GM21825 (cell line): ENCODE measurements around the gene C4orf50.

ENCODE experiments used
- ATAC-seq: cut with Tn5 transposase; IDR thresholded peaks from one replicate; pipeline ENCODE4 v1.9.1; 2021; ENCODE audit warnings: mild to moderate bottlenecking, moderate library complexity; ENCODE audit not compliant: unreplicated experiment

Gene C4orf50

DNA sequence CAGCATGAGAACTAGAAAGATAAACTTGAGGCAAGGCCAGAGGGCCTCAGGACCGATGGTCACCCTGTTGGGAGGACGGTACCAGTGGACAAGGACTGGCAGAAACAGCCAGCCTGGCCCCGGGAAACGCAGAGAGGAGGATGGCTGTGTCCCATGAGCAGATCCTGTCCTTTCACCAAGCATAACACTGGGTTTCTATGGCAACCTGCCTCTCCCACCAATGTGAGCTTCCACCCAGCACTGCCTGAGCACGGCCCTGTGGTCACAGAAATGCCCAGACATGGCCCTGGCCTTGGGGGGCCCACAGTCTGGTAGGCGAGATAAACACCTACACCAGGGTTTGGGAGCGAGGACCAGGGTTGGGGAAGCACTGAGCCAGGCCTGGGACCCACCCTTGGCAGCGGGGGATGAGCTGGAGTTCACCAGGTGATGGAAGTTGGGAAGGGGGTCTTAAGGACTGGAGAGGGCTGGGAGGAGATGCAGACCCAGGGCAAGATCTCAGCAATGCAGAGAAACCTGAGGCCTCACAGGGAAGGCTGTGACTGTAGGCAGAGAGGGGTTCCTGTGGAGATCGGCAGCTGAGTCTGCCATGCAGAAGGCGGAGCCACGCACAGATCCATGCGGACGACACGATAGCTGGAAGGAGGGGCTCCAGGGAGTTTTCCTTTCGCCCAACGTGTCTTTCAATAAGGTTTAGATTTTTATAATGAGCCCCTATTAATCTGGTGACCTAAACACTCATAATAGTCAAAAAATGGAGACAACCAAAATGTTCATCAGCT lies 92.6 kb downstream of the C4orf50 start:
- ATAC-seq: no peak

DNA sequence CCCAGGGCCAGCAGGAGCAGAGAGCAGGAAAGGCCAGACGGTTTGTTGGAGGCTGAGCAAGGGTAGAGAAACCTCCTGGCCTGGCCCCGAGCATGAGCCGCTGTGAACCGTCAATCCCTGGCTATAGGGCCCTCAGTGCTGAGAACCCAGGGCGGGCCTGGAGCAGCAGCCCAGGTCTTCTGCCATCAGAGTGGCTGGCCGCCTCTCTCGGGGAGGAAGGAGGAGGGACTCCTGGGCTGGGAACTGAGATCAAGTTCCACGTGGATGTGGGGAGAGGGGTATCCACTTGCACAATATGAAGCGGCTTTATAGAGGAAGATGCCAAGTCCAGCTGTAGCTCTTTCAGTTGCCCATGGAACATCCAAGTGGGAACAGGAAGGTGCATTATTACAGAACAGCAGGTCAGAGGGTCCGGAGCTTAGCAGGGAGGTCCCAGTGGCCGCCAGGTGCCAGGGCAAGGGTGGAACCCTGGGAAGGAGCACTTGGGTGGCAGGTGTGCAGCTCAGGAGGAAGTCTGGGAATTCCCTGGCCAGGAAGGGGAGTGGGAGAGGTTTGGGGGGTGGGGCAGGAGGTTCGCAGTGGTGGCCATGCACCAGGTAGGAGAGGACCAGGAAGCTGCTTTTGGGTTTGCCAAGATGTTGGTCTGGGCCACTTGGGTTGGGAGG lies 93.6 kb downstream of the C4orf50 start:
- ATAC-seq: no peak

DNA sequence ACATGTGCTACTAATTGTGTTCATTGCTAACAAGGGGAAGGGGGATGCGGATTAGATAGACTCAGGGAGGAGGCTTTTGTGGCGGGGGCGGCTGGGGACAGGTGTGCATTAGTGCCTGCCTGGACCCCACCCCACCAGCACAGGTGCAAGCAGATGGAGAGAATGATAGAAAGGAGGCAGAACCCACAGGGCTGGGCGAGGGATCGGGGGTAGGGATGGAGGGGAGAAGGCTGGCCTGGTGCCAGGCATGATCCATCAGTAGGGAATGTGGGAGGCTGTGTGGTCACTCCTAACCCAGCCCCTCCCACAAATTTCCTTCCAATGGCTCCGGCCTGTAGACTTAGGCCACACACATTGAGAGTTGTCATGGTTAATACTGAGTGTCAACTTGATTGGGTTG lies 94.9 kb downstream of the C4orf50 start:
- no peak for ATAC-seq

DNA sequence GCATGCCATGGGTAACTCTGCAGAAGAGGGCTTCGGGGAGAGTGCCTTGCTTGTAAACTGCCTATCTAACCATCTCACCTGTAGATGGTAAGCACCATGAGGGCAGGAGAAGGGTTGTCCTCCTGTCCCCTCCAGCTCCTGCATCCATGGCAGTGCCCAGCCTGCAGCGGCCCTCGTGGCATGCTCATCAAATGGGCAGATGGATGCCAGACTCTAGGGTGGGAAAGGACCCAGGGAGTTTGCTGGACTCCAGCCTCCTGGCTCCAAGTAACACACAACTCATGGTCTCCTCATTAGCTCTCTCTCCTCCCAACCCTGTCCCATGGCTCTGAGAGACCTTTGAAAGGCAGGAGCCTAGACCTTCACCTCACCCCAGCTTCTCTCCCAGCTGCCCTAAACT lies 95.7 kb downstream of the C4orf50 start:
- no peak for ATAC-seq

DNA sequence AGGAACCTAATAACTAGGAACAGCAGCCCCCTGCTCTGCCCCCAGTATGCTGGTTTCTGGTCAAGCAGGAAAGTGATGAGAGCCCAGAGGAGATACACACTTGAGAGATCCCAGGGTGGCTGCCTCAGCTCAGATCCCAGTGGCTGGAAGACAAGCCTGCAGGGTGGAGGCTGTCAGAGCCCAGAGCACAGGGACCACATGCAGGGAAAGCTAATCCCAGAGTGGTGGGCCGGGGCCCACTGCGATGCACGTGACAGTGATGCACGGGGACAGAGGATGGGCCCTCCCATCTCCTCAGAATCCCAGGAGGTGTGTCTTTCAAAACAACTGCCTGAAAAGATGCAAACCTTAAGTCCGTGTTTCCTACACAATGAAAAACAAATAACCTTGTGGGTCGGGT lies 96.2 kb downstream of the C4orf50 start:
- no peak for ATAC-seq

DNA sequence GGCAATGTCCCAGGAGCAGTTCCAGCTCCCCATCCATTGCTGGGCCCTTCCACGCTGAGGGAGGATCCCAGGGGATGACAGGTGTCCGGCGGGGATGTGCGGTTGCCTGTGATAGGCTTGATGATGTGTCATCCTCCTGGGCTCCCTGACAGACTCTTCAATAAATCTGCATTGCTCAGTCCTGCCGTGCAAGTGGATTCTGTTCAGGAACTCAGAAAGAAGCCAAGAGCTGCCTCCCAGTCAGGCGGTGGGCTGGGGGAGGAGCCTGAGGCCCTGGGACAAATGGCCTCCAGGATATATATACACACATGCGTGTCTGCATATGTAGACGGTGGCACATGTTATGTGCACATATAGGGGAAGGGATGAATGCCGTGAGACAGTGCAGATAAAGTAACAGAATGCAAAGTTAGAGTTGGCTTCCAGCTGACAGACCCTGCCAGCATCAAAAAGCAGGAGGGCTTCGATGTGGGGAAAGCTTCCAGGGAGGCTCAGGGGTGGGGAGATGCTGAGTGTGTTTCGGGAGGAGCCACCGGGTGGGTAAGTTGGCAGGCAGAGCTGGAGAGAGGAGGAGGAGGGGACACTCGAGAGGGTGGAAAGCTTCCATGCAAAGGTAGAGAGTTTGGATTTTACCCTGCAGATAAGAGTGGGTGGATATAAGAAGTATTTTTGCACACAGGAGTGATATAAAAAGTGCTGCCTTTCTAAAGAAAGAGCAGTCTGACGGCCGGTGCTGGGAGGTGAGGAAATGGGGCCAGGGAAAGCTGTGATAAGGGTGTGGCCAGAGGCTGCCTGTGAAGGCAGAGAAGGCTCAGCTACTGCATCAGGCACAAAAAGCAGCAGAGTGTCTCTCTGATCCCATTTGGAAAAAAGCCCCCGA lies 96.9 kb downstream of the C4orf50 start:
- no peak for ATAC-seq

DNA sequence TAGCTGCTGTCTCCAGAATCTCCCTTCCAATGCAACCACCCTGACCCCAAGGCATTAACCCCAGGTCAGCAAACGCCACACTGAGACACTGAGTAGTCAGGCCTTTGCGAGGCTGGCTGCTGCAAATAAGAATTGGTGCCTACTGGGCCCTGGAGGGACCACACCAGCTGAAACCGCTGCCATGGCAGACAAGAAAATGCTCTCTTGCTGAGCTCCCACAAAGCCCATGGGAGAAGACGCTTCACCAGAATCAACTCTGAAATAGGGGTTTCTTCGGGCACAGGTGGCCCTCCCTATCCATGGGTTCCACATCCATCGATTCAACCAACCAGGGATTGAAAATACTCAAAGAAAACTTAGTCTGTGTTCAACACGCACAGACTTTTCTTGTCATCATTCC lies 98.7 kb downstream of the C4orf50 start:
- no peak for ATAC-seq

DNA sequence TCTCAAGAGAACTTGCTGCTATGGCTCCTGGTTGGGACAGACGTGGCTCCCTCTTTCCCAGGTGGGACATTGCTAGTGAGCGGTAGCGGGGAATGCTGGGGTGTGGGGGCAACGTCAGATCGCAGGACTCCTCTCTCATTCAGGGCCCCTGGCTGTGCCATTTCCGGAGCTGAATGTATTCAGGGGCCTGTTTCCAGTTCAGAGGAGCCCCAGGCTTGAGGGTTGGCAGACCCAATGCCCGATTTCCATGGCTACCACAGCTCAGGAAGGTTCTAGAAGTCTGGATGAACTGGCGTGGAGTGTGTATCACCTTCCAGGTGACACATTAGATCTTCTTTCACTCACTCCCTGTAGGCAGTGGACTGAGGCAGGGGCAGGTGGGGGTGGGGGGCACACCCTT lies 99.2 kb downstream of the C4orf50 start:
- ATAC-seq: no peak

DNA sequence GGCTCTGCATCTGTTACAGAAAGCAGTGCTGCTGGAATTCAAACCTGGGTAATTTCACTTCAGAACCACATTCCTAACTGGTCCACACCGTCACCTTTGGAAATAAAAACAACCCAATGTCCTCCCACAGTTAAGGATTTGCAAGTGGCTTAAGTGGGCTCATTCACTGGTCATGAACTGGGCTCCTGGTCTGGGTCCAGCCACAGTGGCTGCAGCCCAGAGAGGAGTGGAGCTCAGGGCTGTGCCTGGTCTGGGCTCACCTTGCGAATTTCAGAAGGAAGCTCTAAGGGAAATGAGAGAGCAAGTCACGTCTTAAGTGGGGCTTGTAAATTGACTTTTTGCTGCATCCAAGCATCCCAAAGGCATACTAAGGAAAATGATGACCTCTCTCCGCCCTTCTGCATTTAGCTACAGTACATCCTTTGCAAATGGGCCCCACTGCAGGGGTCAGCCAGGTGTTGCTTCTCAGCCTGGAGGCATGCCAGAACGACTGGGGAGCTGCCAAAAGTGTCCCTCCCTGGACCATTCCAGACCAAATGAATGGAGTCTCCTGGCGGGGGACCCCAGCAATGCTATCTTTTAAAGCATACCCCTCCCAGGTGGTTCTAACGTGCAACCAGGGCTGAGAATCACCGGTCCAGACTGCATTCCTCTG lies 99.8 kb downstream of the C4orf50 start:
- no peak for ATAC-seq

DNA sequence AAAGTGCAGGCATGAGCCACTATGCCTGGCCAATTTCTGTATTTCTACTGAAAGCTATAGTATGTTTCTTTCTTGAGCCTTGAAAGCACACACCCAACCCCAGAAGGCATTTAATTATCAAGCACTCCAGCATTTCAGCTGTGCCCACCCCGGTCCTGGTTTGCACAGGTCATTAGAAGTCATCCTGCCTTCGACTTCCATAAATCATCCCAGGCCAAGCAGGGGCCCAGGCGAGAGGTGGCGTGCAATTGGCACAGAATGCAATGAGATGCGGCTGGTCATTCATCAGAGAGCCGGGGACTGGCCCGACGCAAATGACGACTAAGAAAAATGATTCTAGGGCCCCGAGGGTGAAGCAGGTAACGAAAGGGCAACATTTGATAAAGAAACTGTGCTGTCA lies 100.6 kb downstream of the C4orf50 start:
- ATAC-seq: no peak

DNA sequence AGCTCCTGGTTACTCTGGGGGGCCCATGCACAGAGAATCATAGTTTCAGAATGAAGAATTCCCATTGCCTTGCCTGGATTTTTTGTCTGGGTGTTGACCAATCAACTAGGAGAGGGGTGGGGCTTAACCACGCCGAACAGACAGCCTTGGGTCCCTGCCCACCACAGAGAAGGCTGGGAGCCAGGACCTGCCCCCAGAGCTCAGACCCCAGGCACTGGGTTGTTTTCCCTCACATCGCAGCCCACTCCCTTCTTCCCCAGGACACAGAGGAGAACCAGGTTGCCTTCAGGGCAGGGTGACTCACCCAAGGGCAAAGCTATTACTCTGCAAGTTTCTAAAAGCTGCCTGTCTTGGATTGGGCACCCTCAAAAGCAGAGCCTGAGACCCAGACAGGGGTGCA lies 102.0 kb downstream of the C4orf50 start:
- no peak for ATAC-seq

DNA sequence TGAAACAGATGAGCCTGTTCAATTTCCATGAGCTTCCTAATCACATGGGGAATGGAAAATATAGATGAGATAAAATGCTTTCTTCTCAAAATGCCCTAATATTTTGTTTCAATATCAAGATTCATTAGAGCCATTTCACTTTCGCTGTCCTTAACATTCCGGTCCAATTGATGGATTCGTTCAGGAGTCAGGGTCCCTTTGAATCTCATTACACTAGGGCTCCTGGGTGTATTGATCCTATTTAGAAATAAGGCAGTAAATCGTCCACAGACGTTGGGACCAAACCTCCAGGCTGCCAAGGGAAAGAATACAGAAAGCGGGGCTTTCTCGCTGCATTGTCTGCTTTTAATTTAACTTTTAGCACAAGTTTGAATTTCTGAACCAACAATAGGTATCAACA lies 104.8 kb downstream of the C4orf50 start:
- ATAC-seq: no peak

DNA sequence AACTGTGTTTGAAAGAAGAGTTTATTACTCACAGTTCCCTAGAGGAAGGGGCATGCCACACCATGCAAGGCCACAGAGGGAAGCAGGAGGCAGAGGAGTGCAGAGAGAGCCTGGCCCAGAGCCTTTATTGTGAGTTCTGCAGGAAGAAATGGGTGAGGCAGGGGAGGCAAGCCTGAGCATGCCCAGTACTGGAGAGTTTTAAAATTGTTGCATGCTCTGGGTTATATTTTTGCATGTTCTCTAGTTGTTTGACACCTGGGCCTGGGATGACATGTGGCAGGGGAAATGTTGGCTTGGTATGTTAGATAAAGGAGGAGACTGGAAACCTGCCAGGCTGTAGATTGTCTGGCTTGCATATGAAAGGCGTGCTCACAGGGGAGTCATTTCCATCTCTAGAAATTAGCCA lies 105.6 kb downstream of the C4orf50 start:
- no peak for ATAC-seq

DNA sequence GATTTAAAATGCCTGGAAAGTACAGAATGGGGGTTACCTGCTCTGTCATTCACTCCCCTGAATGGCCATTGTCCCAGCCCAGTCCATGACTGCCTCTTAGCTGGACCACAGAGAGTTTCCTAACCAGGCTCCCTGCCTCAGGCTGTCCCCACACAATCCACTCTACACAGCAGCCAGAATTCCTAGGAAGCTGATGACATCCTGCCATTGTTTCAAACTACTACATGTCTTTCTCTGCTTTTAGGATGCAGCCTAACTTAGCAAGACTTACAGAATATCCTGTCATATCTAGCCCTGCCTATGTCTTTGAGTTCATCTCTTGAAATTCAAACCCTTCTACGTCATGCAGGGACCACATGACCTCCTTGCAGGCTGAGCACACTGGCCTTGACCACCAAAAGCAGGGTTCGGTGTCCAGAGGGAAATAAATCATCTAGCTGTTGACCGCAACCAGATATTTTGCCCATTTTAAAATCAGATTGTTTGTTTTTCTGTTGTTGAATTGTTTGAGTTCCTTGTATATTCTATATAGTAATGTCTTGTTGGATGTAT lies 109.3 kb downstream of the C4orf50 start:
- no peak for ATAC-seq

DNA sequence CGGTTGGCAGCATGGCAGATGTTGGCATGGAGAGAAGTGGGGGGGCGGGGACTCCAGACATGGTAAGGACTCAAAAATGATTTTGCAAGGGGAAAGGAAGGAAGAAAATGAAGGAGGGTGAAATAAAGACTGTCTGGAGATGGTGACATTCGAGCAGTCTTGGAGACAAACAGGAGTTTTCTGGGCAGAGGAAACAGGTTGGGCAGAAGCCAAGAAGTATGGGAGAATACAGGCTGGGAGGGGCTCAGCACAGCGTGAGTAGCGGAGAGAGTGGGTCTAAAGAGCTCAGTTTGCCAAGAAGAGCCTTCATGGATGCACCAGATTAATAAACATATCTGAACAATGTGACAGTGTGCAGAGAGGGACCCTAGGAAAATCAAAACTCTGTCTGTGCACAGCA lies 112.0 kb downstream of the C4orf50 start:
- no peak for ATAC-seq

DNA sequence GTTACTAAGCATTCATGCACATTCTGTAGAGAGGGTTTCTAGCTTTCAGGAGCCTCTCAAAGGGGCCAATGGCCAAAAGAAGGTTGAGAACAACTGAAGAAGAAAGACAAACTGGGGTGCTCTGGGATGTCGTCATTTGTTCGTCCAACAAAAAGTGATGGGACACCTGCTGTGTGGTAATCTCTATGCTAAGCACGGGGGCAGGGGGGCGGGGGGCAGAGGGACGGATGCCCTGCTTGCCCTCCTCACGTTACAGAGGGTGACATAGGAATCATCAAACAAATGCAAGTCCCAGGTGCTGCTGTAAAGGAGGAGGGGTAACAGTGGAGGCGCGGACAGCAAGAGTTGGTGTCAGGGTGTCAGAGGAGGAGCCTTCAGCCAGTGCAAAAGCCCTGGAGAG lies 112.5 kb downstream of the C4orf50 start:
- no peak for ATAC-seq

DNA sequence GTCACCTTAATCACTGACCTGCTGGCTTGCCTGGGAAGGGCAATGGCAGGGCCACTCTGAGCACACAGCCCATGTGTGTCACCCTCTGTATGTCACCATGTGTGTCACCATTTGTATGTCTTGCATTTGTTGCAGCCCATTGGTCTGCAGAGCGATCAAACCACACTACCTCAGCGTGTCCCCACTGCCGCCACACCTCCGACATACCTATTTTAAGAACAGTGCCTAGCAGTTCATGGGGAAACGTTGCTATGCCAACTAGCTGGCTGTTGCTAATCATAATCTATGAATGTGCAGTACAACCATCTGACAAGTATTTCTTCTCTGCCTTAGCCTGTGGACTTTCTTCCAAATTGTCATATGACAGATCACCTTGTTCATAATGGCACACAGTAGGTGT lies 117.4 kb downstream of the C4orf50 start:
- no peak for ATAC-seq

DNA sequence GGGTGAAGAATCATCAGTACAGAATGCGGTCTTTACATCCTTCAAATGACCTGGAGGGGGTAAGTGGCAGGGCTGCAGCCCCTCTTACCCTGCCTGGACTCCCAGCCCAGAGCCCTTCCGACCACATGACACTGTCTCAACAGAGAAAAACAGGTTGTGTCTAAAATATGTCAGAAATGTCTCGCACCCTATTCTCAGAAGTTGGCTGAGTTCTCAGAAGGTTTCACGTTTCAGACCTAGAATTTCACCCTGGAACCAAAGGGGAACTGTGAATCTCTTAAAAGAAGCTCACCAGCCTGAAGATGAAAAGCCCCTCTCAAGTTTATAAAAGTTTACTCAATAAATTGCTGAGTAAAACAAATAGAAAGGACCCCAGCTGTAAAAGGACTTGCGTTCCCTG lies 118.3 kb downstream of the C4orf50 start:
- ATAC-seq: no peak

DNA sequence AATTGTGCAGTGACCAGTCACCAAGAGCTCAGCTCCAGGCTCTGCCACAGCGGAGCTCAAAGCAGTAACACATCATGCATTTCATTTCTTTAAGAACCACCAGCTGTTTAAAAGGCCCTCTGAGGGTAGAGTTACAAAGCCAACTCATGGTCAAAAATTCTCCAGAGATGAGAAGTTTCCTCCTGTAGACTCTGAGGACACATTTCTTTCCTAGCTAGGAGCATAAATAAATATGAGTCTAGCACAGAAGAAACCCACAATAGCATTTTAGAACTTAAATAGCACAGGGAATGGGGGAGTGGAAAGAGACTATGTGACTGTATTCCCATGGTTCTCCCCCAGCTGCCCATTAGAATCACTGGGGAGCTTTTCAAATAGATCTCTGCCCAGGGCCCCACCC lies 118.8 kb downstream of the C4orf50 start:
- ATAC-seq: no peak

DNA sequence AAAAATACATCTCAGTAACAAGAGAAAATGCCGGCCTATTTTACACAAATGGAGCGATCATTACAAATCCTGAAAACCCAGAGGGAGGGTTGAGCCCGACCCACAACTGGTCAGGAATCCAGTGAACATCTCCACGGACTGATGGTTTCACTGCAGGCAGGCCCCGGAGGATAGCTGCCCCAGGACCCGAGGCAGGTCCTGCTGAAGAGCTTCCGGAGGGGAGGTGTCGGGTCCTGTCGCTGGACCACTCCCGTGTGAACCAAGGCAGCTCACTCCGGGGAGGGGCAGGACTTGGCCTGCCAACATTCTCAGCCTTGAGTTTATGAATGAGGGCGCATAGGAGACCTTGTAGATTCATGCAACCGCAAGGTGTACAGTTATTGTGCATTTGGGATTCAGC lies 120.6 kb downstream of the C4orf50 start:
- ATAC-seq: no peak

DNA sequence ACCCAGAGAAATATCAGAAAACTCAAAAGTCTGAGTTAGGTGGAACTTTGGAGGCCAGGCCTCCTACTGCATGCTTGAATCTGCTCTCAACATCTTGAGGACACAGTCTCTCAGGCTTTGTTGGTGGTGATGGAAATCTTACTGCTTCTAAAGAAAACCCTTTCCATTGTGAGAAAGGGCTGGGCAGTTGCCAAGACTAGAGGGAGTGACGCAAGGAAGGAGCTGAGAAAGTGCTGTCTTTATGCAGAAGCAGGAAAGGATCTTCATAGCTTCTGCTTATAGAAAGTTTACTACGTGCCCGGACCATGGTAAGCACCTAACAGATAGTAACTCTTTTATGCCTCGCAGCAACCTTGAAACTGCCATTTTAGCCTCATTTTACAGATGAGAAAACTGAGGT lies 122.9 kb downstream of the C4orf50 start:
- ATAC-seq: no peak
